NCI-H526 treated with DMSO at 0.1 percent for 48 hours (cell line): ENCODE results near the gene CNTN4.

ENCODE experiments used
- DNase-seq: peaks from one replicate; lab custom pipeline; 2025; lab: John Stamatoyannopoulos, UW

The CNTN4 gene

DNA sequence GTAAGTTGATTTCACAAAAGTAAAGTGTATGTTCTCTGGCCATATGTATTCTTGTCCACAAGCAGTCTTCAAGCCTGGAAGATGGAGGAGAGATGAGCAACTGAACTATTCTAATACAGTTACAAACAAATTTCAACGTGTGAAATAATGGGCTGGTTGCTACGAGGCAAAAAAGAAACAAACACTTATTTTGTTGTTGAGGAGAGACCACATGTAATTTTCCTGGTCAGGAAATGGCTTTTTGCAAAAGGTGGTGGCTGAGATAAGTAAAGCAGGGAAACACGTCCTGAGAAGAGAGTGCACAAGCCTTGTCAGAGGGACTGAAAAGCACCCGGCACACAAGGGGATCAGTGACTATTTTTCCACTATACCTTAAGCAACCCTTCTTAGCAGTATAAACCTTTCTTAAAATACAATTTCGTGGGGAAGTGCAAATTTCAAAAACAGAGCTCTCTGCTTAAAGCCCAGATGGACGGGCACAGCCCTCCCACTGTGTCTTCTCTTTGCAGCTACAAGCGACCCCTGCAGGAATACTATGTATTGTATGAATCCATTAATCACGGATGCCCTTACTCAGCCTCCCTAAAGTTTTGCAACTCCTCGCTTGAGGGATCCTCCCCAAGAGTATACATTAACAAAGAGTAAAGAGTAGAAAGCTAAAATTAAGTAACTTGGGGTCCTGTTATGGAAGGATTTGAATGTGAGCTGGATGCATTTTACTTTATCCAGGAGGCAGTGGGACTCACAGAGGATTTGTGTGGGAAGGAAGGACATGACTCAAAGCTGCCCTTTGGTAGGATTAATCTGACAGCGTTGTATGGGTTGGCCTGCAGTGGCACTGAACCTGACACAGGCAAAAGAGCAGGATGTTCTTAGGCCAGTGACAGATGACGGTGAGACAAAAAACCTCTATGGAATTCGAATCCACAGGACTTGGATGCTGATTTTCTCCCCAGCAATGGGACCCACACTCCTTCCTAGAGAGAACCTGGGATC lies 757.8 kb downstream of the CNTN4 start:
- no peak for DNase-seq

DNA sequence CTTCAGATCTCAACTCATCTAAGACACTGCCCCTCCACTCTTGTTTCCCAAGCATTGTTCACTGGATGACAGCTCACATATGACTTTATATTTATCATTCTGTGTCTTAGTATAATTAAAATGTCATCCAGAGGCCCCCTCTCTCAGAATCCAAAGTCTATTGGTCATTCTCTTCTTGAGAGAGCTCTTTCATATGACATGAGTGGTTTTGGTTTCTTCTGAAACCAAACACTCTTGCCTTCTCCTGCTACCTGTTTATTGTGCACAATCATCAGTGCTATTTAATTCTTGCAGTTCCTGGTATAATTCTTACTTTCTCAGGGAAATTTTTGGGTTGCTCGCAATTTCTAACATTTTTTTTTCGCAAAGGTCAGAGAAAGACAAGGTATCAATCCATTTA lies 762.0 kb downstream of the CNTN4 start:
- DNase-seq = no peak

DNA sequence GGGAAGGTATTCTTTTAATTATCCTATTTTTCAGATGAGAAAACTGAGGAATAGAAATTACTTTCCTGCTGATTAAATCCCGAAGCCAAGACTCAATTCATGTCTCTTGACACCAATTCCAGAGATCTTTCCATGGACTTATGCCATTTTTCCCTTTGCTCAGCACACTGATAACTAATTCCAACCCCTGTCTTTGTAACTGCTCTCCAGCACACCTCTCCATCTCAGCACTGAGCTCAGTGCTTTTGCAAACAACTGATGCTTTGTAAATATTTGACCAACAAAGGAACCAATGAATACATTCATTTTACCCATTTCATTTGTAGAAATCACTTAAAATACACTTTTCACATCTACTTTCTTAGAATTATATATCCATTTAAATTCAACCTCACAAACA lies 762.5 kb downstream of the CNTN4 start:
- no peak for DNase-seq

DNA sequence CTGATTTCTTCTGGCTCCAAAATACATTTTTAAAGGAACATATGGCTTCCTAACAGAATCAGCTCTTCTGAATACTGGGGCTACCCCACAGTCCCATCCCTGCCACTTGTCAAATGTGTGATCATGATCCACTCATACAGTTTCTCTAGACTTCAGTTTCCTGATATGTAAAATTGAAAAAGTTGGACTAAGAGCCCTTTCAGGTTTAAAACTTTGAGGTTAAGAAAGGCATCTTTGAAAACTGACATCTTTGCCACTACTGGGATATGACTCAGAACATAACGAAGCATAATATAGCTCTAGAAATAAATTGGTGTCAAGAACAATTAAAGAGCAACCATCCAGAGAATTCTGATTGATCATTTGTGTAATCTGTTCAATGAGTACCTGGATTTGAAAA lies 763.3 kb downstream of the CNTN4 start:
- no peak for DNase-seq

DNA sequence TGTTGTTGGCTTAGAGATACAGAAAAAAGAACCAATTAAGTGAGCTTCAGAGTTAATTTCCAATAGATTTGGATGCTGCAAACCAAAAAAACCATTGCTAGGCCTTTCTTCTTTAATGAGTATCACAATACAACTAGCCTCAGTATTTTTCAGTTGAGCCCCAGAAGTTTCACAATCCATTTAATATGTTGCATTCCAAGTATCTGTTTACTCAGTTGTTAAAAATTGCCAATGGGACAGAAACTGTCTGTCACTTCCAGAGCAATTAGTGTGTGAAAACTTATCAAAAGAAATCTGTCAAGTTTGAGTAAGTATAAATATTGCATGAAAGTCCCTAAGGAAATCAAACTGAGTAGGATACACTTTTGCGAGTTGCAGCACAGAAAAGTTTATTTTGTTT lies 763.7 kb downstream of the CNTN4 start:
- no peak for DNase-seq

DNA sequence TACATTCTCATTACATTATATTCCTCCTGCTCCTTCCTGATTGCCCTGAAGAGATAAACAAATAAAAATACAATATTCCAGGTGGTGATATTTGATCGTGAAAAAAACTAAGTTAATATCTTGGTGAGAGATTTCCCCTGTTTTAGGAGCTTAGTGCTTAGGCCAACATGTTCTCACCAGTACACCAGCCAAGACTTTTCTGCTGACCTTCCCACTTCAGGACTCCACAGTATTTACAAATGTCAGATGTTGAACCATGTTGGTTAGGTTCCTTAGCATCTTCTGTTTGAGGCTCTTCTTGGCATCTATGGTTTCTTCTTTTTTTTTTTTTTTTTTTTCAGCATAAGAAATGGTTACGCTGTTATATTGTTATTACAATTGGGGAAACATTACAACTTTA lies 764.5 kb downstream of the CNTN4 start:
- DNase-seq = no peak

DNA sequence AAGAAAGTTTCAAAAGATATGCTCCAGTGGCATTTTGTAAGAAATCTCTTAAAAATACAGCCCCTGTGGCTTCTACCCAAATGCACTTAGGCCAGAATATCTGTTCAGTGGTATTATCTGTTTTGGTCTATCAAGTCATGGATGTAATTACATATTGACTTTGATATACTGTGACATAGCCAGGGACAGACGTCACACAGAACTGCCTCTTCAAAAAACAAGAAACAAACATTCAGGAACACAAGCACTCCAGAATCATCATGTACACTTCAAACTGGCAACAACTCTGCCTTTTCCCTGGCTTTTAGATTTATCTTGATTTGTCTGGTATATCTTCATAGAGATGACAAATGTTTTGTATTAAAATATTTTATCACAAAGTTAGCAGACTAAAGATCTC lies 771.2 kb downstream of the CNTN4 start:
- DNase-seq = no peak

DNA sequence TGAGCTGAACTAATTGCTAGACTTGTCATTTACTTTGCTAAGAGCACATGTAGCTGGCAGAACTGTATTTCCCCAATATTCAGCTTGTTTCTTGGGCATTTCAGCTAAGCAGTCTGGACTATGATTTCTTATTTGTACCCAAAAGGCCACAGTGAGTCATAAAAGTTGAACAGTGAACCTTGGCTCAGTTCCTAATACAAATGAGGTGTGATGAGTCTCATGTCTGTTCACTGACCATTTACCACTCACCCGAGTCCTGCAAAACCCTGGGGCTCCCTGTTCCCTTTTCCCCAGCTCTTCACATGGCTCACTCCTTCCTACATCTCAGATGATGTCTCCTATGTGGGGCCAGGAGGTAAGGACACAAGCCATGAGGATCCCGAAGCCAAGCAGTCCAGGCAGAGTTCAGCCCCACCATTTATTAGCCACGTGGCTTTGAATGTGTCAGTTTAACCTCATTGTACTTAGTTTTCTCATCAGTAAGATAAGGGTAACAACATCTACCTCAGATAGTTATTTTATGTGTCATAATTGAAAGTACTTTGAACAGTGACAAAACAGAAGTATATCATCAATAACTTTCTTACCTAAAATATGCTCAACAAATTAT lies 772.2 kb downstream of the CNTN4 start:
- DNase-seq = no peak

DNA sequence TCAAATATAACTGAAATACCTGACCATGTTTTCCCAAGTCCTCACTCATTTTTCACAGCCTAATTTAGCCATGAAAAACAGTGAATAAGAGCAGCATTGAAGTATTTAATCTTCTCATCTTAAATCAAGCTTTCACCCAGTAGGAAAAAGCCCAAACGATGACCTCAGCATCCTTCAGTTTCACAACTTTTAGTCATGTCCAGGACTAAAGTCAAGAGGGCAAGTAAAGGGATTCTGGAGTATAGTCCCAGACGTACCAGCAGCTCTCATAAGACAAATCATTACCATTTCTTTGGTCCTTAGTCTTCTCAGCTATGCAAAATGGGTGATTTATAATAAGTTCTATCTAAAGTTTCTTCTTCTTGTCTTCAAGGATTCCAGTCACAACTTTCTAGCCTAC lies 774.2 kb downstream of the CNTN4 start:
- DNase-seq = no peak

DNA sequence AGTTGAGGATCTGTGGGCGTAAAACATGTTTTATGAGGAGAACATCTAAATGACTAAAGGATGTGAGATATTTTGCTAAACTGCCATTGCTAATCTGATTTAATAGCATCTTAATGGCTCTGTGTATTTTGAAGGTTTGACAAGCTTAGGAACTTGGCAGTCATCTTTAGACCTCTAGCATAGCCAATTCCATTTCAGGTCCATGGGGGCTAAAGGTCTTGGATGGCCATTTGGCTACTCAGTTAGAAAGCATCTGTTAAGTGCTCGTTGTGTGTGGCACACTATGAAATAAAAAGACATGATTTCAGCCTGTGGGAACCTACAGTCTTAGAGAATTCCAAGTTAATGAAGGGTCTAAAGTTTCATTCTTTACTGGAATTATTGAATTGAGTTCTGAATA lies 775.3 kb downstream of the CNTN4 start:
- no peak for DNase-seq

DNA sequence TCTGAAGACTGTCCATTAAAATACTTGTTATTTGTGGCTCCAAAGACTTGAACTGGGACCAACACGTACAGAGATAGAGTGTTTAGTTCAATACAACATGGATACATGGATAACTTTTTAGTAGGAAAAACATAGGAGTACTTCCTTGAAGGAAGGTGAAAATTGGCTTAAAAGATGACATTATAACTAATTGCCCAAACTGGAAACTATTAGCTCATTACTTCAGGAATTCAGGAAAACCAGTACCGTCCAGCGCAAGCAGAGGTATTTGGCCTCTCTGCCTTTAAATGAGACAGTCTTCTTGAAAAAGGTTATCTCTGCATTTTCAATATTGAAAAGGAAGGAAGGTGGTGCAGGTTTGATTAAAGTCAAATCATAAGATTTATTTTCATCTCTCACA lies 777.0 kb downstream of the CNTN4 start:
- DNase-seq = no peak

DNA sequence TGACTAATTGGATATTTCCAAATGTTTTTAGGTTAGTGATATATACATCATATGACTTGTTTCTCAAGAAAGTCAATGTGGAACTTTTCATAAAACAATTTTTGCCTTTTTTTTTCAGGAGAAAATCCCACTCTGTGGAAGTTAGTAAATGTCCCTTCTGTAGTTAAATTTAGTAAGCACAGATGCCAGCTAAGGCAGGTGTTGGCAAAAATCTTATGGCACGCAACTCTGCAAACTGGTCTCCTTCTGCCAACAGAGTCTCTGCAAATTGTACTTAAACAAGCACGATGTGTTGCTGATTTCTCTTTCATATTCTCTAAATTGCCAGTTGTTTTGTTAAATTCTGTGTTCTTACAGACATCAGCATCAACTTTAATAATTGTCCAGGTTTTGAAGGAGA lies 777.7 kb downstream of the CNTN4 start:
- DNase-seq = no peak

DNA sequence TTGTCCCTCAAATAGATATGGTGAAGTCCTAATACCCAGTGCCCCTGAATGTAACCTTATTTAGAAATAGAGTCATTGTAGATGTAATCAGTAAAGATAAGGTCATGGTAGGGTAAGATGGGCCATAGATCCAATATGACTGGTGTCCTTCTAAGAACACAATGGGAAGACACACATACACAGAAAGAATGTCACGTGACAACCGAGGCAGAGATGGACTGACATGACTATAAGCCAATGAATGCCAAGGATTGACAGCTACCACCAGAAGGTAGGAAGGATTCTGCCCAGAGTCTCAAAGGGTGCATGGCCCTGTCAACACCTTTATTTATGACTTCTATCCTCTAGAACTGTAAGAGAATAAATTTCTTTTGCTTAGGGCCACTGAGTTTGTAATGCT lies 780.4 kb downstream of the CNTN4 start:
- DNase-seq = no peak

DNA sequence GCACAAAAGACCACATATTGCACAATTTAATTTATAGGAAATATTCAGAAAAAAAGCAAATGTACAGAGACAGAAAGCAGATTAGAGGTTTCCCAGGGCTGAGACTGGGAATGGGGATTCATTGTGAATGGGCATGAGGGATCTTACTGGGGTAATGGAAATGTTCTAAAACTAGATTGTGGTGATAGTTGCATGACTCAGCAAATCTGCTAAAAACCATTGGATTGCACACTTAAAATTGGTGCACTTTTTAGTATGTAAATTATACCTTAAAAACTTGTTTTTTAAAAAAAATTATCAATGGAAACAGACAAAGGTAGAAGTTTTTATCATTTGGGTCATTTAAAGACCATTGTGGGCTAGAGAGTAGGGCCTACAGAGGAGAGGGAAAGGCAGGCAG lies 780.9 kb downstream of the CNTN4 start:
- DNase-seq = no peak

DNA sequence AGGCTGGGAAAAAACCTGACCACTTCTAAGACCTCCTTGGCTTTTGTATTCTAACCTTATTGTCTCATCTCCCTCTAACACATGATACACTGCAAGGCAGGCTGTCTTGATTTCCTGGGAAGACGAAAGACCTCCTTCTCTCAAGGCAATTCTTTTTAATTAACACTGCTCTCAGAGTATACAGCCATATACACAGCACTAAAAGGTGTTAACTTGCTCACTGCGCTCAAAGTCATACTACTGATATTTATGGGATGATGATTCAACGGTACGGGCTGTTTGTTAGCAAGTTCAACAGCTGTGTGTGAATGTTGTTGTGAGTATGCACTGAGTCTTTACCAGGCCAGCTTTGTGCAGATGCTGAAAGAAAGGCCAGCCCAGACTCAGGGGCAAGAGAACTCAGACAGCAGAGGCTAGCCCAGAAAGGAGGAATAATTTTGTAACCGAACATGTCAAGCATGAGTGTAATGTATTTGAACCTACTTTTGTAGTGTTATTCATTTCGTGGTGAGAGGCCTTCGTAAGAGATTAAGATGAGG lies 781.6 kb downstream of the CNTN4 start:
- DNase-seq = no peak

DNA sequence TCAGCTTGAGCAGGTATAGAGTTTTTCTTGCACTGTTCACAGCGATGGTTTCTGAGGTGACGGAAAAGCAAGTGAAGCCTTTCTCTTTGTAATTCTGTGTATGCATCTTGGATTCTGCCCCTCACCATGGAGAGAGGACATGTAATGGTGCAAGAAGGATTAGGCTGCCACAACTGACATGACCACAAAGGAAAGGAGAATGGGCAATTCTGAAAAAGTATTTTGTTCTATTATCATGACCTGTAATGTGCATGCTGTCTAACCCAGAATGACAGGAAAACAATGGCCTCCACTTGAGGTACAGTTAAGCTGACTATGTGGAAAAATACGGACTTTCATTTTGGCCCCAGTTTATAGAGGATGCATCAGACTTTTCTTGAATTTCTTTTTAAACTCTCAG lies 784.6 kb downstream of the CNTN4 start:
- no peak for DNase-seq

DNA sequence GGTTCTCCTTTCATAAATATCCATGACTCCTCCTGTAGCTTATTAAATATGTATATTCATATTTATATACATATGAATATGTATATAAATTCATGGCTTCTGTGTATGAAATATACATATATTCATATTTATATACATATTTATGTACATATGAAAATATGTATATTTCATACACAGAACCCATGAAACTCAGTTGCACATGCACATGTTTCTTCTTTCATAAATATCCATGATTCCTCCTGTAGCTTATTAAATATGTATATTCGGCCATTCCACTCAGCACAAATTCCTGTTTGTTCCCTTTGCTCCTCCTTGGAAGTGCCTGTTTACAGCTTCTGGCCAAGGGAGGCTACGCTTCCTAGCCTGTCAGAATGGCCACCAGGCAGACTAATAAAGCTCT lies 789.9 kb downstream of the CNTN4 start:
- DNase-seq = no peak

DNA sequence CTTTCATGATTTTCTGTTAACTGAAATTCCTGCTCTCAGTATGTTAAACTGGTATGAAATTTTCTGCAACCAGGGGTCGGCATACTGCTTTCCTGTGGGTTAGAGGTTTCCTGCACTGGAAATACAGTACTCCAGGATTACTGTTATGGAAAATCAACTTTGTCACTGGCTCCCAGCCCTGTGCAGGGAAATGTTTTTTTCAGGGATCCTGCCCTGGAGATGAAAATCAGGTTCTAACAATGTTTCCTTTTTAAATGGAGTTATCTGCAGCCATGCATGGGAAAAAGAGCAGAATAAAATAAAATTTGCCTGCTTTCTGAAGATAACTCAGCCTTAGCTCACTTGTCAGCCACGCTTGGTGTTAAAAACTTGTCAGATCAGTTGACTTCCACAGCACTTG lies 791.1 kb downstream of the CNTN4 start:
- DNase-seq = no peak

DNA sequence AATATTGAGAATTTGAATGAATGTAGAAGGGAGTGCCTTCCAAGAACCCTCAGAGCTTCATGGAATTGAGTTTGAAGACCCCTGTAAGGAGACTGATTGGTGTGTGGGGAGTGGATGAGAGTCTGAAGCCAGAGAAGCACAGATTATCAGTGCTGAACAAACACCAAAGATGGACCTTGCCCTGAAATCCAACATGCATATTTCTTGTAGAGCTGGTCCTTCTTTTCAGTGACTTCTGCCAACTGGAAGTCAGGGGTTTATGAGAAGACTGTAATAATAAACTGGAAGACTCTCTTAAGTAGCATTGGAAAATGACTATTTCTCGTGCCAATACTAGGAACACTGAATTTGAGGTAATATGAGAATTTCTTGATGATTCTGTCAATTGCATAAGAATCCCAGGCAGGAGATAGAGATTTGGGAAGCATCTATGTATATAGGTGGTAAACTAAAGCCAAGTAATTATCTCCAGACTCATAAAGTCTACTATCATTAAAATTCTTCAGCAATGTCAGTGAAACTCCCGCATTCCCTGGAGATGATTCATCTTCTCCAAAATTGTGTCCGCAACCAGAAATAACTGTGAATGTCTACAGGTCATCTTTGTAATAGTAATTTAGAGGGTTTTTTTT lies 797.8 kb downstream of the CNTN4 start:
- no peak for DNase-seq

DNA sequence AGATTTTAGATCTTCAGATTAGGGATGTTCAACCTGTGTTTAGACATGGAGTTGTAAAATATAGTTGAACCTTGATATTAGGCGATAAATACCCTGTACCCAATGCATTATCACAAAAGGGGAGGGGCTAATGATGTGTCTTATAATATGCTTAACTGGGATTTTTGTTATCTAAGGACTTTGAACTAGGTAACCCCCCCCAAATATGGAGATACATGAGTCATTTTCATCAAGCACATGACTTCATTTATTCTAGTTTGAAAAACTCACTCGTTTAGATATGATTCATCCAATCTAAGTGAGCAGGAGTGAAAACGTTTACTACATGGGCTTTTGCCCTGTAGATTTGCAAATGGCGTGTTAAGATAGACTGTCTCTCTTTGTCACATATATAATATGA lies 799.2 kb downstream of the CNTN4 start:
- DNase-seq = no peak

DNA sequence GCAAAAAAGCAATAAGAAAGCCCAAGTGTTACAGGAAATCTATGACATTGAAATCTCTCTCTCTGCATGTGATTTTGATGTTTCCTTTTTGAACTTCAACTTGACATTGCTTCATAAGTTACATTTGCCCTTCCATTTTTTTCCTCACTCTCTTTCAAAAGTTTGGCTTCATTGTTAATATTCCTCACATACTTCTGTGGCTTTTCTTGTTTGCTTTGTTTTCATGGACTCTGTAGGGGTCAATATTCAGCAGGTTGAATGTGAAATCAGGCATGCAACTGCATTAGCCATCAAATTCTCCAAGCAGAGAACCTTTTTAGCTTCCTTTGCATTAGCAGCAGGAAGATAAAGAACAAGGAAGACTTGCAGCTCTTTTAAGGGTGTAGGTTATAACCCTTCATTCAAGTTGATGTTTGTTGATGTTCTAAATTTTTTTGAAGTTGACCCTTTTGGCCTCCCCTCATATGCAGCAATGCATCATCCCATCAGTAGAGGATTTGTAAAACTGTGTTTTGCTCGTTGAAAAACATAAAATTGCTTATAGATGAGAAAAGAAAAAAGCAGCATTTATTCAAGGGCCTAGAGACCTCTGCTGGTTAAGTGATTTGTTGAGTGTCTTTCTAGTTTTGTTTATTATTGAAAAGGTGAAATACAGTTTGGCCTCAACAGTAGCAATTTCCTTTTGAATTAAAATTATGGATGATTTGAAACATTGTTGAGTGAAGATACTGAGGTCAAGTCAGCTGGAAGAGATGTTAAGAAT lies 800.1 kb downstream of the CNTN4 start:
- no peak for DNase-seq

DNA sequence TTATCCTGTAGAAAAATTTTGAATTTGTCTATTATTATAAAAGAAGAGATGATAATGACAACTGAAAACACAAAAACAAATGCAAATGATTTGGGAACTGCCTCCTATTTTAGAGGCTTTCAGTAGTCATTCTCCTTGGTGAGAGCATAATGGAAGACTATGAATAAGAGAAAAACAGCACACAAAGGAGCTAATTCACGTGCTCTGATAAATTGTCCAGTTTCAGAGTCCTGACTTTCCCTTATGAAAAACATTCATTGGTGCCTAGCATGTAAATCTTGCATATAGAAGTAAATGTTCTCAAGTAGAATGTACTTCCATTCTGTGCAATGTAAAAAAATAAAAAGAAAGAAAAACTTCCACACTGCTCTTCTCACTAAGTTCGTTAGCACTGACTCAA lies 805.4 kb downstream of the CNTN4 start:
- DNase-seq = no peak
